ENCODE results near the gene GPRC5C.

GPRC5C gene

DNA sequence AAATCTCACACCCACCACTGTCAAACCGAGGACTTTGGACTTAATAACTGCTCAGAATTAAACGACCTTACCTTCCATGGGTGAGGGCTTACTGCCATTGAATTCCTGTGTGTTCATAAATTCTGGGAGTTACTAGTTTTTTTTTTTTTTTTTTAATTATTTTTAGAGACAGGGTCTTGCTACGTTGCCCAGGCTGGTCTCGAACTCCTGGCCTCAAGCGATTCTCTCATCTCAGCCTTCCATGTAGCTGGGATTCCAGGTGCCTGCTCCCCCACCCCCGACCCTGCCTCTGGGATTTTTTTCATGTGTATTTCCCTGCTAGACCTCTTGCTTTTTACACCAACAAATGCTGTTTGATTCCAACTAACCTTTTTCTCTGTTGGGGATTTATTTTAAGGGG, 19.7 kb downstream of the GPRC5C start:
- no peak for DNase-seq (ENCODE audit: low read depth in 2 of 3, low spot score in 2 of 3)

DNA sequence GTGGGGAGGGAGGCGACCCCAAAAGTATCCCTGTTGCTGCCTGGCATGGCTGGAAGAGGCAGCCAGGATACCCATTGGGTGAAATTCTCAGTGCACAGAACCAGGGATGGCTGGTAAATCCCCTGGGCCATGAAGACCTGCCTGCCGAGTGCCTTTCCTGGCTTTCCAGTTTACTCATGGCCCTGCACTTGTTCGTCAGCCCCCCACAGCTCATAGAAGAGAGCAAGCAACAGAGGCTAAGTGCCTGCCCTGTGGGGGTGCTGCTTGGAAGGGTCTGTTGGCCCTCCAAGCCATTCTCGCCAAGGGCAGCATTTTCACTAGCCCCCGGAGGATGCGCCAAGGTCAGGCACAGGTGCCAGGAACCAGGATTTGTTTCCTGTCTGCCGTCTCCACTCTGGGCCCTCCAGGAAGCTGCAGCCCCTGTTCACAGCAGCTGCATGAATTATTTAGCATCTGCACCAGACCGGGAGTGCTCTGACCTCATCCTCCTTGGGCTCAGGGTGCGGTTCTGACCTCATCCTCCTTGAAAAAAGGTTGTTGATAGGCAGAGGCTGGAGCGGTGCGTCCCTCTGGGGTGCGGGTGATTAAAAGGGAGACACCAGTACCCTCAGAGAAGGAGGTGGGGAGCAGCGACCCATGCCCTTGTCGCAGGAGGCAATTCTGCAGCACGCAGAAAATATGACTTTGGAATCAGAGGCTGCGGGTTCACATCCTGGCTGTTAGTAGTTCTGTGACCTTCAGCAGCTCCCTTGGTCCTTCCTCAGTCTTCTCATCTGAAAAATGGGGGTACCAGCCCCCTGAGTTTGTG, 20.3 kb downstream of the GPRC5C start:
- no peak for DNase-seq (ENCODE audit: low read depth in 2 of 3, low spot score in 2 of 3)

DNA sequence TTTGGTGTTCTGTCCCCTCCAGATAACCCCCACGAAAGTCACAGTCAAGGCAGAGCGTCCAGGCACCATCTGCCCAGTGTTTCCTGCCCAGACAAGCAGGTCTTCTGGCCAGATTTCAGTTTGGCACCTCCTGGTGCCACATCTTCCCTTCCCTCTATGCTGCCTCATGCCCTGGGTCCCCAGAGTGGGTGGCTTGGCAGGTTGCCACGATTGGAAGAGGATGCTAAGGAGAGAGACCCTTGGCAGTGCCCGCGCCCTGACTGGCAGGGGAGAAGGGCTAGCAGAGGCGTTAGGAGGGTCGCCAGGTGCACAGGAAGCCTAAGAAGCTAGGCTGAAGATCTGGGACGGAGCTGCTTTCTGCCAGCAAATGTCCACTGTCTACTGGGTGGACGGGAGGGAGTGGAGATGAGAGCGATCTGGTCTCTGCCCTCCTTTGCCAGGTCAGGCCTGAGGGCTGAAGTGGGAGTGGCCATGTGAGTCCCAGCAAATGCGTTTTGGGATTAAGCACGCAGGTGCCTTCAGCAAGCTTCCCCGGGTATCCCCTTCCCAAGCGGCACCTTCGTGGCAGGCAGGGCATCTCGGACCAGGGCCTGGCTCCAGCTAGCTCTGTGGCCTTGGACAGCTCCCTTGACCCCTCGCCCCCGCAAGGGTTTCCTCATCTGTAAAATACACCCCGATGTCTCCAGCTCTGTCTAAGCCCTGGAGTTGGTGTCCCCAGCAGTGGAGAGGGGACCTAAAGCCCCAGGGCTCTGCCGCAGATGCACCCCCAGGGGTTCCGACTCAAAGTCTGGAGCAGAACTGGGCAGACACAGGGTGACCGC, 21.2 kb downstream of the GPRC5C start:
- DNase-seq (ENCODE audit: low read depth in 2 of 3, low spot score in 2 of 3) = no peak

DNA sequence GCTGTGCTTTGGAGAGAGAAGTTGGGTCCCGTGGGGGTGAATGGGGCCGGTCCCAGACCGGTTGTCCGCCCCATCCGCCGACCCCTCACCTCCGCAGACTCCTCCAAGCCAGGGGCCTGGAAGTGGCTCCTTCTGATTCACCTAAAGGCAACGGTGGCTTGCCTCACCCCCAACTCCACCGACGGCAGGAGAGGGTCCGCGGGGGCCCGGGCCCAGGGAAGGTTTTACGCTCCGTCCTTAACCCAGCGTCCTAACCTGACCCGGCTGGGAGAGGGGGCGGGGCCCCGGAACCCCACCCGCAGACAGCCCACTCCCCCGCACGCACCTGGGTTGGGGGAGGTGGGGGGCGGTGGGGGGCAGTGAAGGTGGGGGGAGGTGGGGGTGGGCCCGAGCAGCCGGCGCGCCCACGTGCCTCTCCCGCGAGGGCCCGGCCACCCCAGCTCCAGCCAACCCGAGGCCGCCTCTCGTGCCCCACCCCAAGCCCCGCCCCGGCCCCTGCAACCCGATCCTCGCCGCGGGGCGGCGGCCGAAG, 21.8 kb downstream of the GPRC5C start:
- DNase-seq (ENCODE audit: low read depth in 2 of 3, low spot score in 2 of 3) = peak in 1 of 3 experiments; percentile 58

DNA sequence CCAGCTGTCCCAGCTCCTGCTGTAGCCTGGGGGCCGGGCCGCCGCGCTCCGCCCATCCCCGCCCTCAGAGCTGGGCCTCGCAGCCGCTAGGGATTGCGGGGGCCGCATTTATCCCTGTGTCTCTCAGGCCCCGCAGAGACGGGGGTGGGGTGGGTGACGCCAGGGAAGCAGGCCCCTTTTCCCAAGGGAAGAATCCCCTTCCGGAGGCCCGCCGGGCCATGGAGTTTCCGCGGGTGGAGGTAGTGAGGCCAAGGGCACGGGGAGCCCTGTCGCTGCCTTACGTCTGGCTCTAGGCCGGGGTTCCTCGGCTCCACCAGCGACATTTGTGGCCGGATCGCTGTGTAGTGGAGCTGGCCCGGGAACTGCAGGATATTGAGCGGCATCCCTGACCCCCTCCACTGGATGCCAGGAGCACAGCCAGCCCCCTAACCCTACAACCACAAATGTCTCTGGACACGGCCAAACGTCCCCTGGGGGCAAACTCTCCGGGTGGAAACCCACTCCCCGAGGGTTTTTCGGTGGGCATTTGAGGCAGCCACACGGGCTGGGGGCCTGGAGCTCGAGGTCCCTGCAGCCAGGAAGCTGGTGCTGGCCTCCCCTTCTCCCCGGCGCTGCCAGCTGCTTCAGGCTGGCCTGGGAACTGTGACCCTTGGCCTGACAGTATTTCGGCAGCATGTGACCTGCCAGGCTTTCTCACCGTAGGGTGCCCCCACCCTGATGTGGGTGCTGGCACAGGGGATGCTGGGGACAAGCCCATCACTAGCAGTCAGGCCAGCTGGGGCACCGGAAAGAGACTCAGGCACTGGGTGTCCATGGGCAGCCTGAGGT, 22.5 kb downstream of the GPRC5C start:
- peak in 1 of 3 experiments; percentile 52 for DNase-seq (ENCODE audit: low read depth in 2 of 3, low spot score in 2 of 3)

DNA sequence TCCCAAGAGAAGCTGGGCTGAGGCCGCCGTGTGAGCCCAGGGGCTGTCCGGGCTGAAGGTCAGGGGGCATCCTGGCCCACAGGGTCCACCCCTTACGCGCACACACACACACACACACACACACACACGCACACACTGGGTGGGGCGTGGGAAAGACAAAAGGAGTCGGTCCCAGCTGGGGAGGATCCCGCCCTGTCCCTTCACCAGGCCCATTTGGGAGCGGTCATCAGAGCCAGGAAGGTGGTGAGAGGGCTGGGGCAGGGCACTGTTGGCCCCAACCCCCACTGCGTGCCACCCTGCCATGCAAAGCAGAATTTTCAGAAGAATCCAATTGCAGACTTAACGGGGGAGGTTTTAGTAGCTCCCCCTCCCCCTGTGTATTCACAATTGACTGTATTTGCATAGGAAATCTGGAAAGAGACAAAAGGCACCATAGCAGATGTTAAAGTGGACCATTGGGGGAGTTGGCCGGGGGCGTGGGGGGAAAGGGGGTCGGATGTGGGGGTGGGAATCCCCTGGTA, 23.2 kb downstream of the GPRC5C start:
- no peak for DNase-seq (ENCODE audit: low read depth in 2 of 3, low spot score in 2 of 3)

DNA sequence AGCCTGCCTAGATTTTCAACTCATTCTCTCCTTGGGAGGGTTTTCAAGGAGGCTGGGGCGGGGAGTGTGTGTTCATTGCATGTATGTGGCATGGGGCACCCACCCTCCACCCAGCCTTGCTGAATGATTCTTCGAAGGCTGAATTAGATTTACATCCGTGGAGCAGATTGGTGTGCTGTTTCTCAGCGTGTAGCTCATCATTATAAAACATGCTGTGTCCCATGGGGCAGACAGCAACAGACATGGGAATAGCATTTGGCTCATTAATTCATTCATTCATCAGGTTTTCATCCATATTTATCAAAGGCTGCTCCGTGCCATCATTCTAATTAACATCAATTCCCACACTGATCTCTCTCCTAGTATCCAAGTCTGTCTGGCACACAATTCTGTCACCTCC, 23.9 kb downstream of the GPRC5C start:
- DNase-seq (ENCODE audit: low read depth in 2 of 3, low spot score in 2 of 3) = no peak

DNA sequence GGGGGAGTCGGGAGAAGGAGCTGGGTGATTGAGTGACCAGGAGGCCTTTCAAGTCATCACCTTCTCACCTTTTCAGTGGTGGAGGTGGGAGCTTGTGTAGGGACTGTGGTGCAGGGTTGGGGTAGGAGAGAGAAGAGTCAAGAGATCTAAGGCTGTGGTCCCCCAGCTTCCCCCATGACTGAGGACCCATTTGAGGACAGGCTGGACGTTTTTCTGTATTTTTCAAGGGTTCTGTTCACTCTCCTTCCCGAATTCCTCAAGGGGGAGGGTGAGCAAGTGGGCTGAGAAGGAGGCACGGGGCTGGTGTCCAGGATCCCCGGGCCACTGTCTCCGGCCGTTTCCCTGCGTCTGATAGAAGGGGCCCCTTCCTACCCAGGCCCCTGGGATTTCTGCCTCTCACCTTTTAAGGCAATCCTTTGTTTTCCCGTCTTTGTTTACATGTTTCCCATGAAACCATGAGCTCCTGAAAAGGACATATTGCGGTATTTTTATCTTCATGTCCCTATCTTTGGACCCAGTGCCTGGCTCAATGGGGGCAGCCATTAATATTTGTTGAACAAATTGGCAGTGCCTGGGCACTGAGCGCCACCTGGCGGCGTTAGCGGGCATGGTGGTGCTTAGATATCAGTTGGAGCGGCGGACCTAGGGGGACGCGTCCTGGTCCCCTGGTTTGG, 25.4 kb downstream of the GPRC5C start:
- peak in 2 of 3 experiments; percentile 38 to 60 for DNase-seq (ENCODE audit: low read depth in 2 of 3, low spot score in 2 of 3)

DNA sequence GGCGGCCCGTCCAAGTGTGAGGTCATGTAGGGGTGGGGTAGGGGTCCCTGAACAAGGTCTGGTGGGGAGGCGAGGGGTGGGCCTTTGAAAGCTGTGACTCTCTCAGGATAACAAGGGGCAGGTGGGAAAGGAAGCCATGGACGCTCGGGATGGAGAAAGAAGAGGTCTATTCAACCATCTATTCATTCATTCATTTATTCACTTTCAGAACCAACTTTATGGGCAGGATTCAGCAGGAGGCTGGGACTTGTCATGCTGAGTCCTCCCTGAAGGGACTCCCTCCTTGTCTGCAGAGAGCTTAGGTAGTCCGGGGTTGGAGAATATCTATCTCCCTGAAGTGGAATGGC, 25.9 kb downstream of the GPRC5C start:
- DNase-seq (ENCODE audit: low read depth in 2 of 3, low spot score in 2 of 3) = no peak

DNA sequence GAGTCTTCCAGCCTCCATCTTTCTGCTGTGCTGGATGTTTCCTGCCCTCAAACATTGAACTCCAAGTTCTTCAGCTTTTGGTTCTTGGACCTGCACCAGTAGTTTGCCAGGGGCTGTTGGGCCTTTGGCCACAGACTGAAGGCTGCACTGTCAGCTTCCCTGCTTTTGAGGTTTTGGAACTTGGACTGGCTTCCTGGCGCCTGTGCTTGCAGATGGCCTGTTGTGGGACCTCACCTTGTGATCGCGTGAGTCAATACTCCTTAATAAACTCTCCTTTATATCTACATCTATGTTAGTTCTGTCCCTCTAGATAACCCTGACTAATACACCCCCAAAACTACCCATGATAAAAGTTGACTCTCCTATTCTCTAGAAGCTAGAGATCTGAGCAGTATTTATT, 26.9 kb downstream of the GPRC5C start:
- no peak for DNase-seq (ENCODE audit: low read depth in 2 of 3, low spot score in 2 of 3)

DNA sequence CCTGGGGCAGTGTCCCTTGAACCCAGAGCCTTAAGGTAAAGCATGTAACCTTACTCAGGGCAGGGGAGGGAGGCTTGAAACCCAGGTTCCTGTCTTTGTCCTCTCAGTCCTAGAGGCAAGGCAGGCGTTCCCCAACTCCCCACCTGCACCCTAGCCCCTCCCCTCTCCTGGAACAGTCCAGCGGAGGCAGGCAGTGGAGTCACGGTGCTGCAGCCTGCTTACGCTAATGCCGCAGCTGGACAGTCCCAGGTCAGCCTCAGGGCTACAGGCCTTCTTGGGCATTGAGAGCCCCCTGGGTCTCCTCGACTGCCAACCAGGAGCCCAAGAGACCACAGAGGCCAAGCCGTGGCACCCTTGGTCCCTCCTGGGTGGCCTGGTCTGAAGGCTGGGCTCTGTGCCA, 27.7 kb downstream of the GPRC5C start:
- no peak for DNase-seq (ENCODE audit: low read depth in 2 of 3, low spot score in 2 of 3)

DNA sequence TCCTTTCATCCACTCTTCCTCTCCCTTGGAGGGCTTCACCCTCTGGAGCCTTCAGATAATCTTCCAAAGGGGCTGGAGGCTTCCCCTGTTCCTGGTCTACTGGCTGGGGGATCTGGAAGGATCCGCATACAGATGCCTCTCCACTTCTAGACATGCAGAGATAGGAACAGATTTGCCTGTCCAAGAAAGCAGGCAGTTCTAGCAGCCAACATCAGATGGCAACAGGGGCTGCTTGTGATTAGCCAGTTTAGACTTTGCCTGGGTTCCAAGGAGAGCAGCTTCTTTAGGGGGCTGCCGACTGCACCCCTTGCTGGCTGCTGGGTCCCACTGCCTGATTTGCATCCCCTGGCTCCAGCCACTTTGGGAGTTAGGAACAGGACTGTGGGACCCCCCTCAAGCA, 28.4 kb downstream of the GPRC5C start:
- no peak for DNase-seq (ENCODE audit: low read depth in 2 of 3, low spot score in 2 of 3)

DNA sequence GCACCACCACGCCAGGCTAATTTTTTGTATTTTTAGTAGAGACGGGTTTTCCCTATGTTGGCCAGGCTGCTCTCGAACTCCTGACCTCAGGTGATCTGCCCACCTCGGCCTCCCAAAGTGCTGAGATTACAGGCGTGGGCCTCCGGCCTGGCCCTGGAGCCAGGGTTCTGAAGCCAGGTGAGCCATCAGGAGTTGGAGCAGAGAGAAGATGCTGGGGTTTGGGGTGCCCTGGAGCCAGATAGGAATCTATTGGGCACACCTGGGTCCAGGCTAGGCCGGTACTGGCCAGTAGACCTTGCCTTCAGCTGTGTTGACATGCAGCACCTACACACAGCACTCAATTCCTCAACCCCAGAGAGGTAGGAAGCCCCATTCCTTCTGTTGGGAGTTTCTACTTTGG, 29.1 kb downstream of the GPRC5C start:
- no peak for DNase-seq (ENCODE audit: low read depth in 2 of 3, low spot score in 2 of 3)

DNA sequence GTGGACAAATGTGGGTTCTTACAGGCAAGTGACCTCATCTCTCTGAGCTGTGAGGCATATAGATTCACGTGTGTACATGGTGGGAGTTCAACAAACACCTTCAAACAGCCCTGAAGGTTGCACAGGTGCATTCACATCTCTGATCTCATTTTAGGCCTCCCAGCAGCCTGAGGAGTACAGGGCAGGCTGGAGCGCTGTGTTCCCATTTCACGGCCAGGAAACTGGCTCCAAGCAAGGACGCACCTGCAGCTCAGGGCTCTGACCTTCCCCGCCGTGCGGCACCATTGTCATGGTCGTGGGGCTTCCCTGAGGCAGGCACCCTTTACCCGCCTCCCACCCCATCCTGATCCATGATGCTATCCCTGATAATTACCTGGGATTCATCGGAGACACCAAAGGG, 29.7 kb downstream of the GPRC5C start:
- no peak for DNase-seq (ENCODE audit: low read depth in 2 of 3, low spot score in 2 of 3)

DNA sequence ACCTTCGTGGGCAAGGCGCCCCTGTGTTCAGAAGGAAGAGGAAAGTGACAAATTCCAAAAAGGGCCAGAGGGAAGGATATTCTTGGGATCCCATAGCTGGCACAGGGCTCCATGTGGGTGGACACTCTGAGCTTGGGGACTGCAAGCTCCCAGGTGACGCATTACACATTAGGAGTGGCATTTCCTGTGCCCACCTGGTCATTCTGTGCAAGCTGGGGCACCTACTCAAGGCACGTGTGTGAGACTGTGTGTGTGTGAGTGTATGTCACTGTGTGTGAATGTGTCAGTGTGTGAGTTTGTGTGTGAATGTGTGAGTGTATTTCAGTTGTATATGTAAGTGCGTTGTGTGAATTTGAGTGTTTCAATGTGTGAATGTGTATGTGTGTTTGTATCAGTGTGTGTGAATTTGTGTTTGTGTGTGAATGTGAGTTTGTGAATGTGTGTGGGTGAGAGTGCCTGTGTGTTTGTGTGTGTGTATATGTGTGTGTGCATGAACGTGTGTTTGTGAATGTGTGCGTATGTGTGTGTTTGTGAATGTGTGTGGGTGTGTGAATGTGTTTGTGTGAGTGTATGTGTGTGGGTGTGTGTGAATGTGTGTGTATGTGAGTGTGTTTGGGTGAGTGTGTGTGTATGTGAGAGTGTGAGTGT, 33.0 kb downstream of the GPRC5C start:
- no peak for DNase-seq (ENCODE audit: low read depth in 2 of 3, low spot score in 2 of 3)

DNA sequence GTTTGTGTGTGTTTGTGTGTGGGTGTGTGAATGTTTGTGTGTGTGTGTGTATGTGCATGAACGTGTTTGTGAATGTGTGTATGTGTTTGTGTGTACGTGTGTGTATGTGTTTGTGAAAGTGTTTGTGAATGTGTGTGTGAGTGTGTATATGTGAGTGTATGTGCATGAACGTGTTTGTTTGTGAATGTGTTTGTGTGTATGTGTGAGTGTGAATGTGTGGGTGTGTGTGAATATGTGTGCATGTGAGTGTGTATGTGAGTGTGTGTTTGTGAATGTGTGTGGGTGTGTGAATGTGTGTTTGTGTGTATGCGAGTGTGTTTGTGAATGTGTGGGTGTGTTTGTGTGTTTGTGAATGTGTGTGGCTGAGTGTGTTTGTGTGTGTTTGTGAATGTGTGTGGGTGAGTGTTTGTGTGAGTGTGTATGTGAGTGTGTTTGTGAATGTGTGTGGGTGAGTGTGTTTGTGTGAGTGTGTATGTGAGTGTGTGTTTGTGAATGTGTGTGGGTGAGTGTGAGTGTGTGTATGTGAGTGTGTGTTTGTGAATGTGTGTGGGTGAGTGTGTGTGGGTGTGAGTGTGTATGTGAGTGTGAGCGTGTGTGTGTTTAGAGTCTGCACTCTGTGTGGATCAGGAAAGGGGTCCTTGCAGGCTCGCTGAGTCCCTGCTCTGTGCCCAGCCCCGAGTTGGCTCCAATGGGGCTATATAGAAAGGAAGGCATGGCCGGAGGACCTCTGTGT, 33.7 kb downstream of the GPRC5C start:
- DNase-seq (ENCODE audit: low read depth in 2 of 3, low spot score in 2 of 3) = no peak

DNA sequence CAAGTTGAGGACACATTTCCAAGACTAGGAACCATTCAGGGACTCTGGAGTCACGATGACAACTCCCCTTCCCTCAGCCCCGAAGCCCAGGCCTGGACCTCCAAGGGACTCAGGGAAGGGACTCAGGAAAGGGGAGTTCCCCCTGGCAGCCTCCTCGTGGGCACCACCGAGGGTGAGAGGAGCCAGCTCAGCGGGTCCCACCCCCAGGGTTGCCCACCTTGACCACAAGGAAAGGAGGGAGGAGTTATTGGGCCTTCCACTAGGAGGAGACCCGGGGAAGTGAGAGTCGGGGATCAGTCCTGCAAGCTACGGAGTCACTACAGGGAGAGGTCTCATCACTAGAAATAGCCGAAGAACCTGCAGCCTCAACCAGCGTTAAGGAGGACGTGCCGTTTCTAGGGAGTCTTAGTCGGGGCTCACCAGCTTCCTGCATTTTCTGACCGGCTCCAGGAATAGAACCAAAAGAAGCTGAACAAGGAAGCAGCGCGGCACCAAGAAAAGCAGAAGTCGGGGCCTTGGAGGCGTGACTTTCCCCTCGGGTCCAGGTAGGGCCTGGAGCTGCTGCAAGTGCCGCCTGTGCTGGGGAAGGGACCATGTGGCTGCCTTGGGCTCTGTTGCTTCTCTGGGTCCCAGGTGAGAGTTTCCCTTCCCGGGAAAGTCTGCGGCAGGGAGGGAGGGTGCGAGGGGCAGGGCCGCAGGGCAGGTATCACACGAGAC, 34.4 kb downstream of the GPRC5C start, which contains the start of gene CD300A:
Gene CD300A, plus strand, starts transcription at position 524 of the 717 bp plus-strand sequence. Its CDS starts 70 bp downstream, at position 594.
- DNase-seq (ENCODE audit: low read depth in 2 of 3, low spot score in 2 of 3) = no peak

DNA sequence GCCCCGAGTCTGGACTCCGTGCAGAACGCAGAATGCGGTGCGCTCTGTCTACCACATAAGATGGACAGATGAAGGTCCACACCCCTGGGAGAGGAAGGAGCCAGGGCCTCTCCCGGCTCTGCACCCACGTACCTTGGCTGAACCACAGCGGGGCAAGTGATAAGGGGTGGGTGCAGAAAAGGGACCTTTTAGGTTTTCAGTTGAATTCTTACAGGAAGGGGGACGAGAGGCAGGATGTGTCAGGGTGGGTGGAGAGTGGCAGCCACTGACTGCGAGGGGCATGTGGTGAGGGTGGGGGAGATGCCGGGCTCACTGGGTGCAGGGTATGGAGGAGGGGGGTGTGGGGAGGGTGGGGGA, 34.9 kb downstream of the GPRC5C start:
- DNase-seq (ENCODE audit: low read depth in 2 of 3, low spot score in 2 of 3) = no peak
